DMS153 treated with DMSO at 0.1 percent for 48 hours (cell line): ENCODE results near the gene LRRTM1.
A peak's percentile ranks its signal among the peaks of the same experiment; 100 is the strongest.

Experiments
- DNase-seq: peaks from one replicate; lab custom pipeline; 2025; ENCODE audit not compliant: unreplicated experiment; lab: John Stamatoyannopoulos, UW

Gene LRRTM1

GRCh38 chr2:80303006-80303908, 1.3 kb downstream of the LRRTM1 start:
- no peak for DNase-seq

GRCh38 chr2:80302314-80303005, 2.1 kb downstream of the LRRTM1 start:
- DNase-seq = no peak

GRCh38 chr2:80302001-80302313, 2.6 kb downstream of the LRRTM1 start:
- no peak for DNase-seq

- no peak for DNase-seq
These were observed 3.6 kb downstream of the LRRTM1 start for GRCh38 chr2:80300954-80301353.

- no peak for DNase-seq
These were observed 4.2 kb downstream of the LRRTM1 start for GRCh38 chr2:80300346-80300745.

GRCh38 chr2:80299661-80300060, 4.9 kb downstream of the LRRTM1 start:
- no peak for DNase-seq

GRCh38 chr2:80298954-80299353, 5.6 kb downstream of the LRRTM1 start:
- no peak for DNase-seq

GRCh38 chr2:80293039-80293438, 11.5 kb downstream of the LRRTM1 start:
- DNase-seq = no peak

- peak; percentile 7 for DNase-seq
These were observed 12.1 kb downstream of the LRRTM1 start for GRCh38 chr2:80292474-80292873.

GRCh38 chr2:80291656-80292055, 12.9 kb downstream of the LRRTM1 start:
- no peak for DNase-seq

- no peak for DNase-seq
These were observed 16.0 kb downstream of the LRRTM1 start for GRCh38 chr2:80288576-80288975.

- no peak for DNase-seq
These were observed 23.5 kb downstream of the LRRTM1 start for GRCh38 chr2:80281049-80281448.

GRCh38 chr2:80280598-80280997, 24.0 kb downstream of the LRRTM1 start:
- DNase-seq = no peak

GRCh38 chr2:80269806-80270205, 34.7 kb downstream of the LRRTM1 start:
- DNase-seq = no peak

GRCh38 chr2:80266231-80266630, 38.3 kb downstream of the LRRTM1 start:
- DNase-seq = no peak

- DNase-seq = no peak
These were observed 45.3 kb downstream of the LRRTM1 start for GRCh38 chr2:80259292-80259691.

- no peak for DNase-seq
These were observed 45.8 kb downstream of the LRRTM1 start for GRCh38 chr2:80258793-80259192.

GRCh38 chr2:80258341-80258740, 46.2 kb downstream of the LRRTM1 start:
- DNase-seq = no peak

GRCh38 chr2:80257450-80257849, 47.1 kb downstream of the LRRTM1 start:
- no peak for DNase-seq

- DNase-seq = no peak
These were observed 47.8 kb downstream of the LRRTM1 start for GRCh38 chr2:80256782-80257167.

GRCh38 chr2:80255918-80256781, 48.4 kb downstream of the LRRTM1 start:
- DNase-seq = peak; percentile 61
